Tibial nerve (tissue), 4 donors: ENCODE measurements around the gene KRTAP5-1. TPM values are rescaled to one million over a fixed set of nuclear protein-coding genes. Genes with fewer than 3 reads are reported as not detected.

Experiments used
- DNase-seq, 2 donors: peaks; one replicate each; pipeline ENCODE4 v3.0.0-alpha.2; 2019; ENCODE audit warnings: low spot score in 2 of 2
- H3K27ac ChIP-seq, 4 donors: fragments of 200-600 bp; sonication (generic) in 3 of 4; one replicate each; pipeline ENCODE4 v1.5.1; 2017 to 2019; ENCODE audit warnings: mild to moderate bottlenecking in 1 of 4
- H3K27me3 ChIP-seq, 2 donors: fragments of 200-600 bp; sonication (generic) in 1 of 2; one replicate each; pipeline versions ENCODE4 v1.5.1 to v1.6.0; 2017 to 2019
- H3K36me3 ChIP-seq, 3 donors: fragments of 200-600 bp; sonication (generic); one replicate each; pipeline ENCODE4 v1.5.1; 2018 to 2019
- H3K4me1 ChIP-seq, 4 donors: fragments of 200-600 bp; sonication (generic) in 3 of 4; one replicate each; pipeline ENCODE4 v1.5.1; 2017 to 2019
- H3K4me3 ChIP-seq, 4 donors: fragments of 200-600 bp; sonication (generic) in 3 of 4; one replicate each; pipeline ENCODE4 v1.5.1; 2017 to 2019; ENCODE audit warnings: mild to moderate bottlenecking in 1 of 4, moderate library complexity in 1 of 4
- H3K9me3 ChIP-seq, 4 donors: fragments of 200-600 bp; sonication (generic) in 3 of 4; one replicate each; pipeline ENCODE4 v1.5.1; 2017 to 2019
- CTCF ChIP-seq, 5 experiments: fragments of 200-600 bp in 3 of 5; fragments of 450-650 bp in 2 of 5; sonication (generic) in 3 of 5; IDR thresholded peaks; one replicate each; pipeline ENCODE4 v1.5.1; 2016 to 2019; ENCODE audit warnings: antibody characterized with exemption in 5 of 5, mild to moderate bottlenecking in 3 of 5, moderate library complexity in 2 of 5
- EP300 ChIP-seq, 2 donors: sonication (generic); formaldehyde crosslinking; IDR thresholded peaks; one replicate each; pipeline ENCODE4 v1.6.1; 2017; ENCODE audit warnings: antibody characterized with exemption in 2 of 2, mild to moderate bottlenecking in 1 of 2
- POLR2A ChIP-seq, 2 donors: fragments of 450-650 bp; IDR thresholded peaks; one replicate each; pipeline ENCODE4 v1.6.1; 2017; ENCODE audit warnings: antibody characterized with exemption in 2 of 2, mild to moderate bottlenecking in 2 of 2, moderate library complexity in 2 of 2
- WGBS, 2 donors: methylation state at CpG; one replicate each; pipeline ENCODE4 v1.1.5; 2018; 5-methylcytosine and 5-hydroxymethylcytosine counted together
- total RNA-seq, 4 donors: library from RNA; depleted of rRNA; stranded (reverse); fragments of >200 nt; gene quantifications; one replicate each; pipeline ENCODE4 v1.1.0, GENCODE V29; 2016

The KRTAP5-1 gene
- total RNA-seq, 4 donors from 2014 or later, result not detected

- TF ChIP-seq CTCF (IDR thresholded peaks at IDR 0.05) (peak; percentile 72 to 93 (median 89)), EP300 (IDR thresholded peaks at IDR 0.05) (no peak), POLR2A (IDR thresholded peaks at IDR 0.05) (no peak)
- no peaks in the 10 kb centered on the region for H3K9me3 ChIP-seq
- H3K36me3 ChIP-seq, result no peaks in the 10 kb centered on the region
- peaks cover 0 to 39% (median 28%) of the 10 kb centered on the region in 4 donors for H3K4me1 ChIP-seq
- peak overlapping the region in 3 of 4 donors; percentile 23 to 82 (median 53) for H3K27ac ChIP-seq
- WGBS, 2 donors, result 2 to 4% methylated on average over 8 to 31 of the region's 106 CpGs
- peaks cover 0 to 40% of the 10 kb centered on the region in 2 donors for H3K27me3 ChIP-seq
- peak overlapping the region in 3 of 4 donors; percentile 26 to 45 (median 41) for H3K4me3 ChIP-seq
- no peak for DNase-seq
Observed at GRCh38 chr11:1546536-1547466, 38.3 kb downstream of the KRTAP5-1 start.

- Histone ChIP-seq H3K4me1 (peaks cover 0 to 44% (median 31%) of the 10 kb centered on the region in 4 donors), H3K9me3 (no peaks in the 10 kb centered on the region), H3K36me3 (no peaks in the 10 kb centered on the region), H3K27ac (peak overlapping the region in 1 of 4 donors; percentile 82), H3K27me3 (peaks cover 0 to 40% of the 10 kb centered on the region in 2 donors), H3K4me3 (no peak overlapping the region)
- TF ChIP-seq POLR2A (IDR thresholded peaks at IDR 0.05), result no peak
- TF ChIP-seq EP300 (IDR thresholded peaks at IDR 0.05), result no peak
- no peak for TF ChIP-seq CTCF (IDR thresholded peaks at IDR 0.05)
- 20 to 25% methylated on average over 17 to 18 of the region's 18 CpGs for WGBS, 2 donors
- DNase-seq, result no peak
Observed at GRCh38 chr11:1546077-1546535, 39.0 kb downstream of the KRTAP5-1 start.

GRCh38 chr11:1545432-1545831, 39.7 kb downstream of the KRTAP5-1 start:
- TF ChIP-seq POLR2A (IDR thresholded peaks at IDR 0.05) (no peak), CTCF (IDR thresholded peaks at IDR 0.05) (no peak), EP300 (IDR thresholded peaks at IDR 0.05) (no peak)
- H3K27me3 ChIP-seq, result peaks cover 0 to 40% of the 10 kb centered on the region in 2 donors

GRCh38 chr11:1544536-1544935, 40.5 kb downstream of the KRTAP5-1 start:
- DNase-seq, result no peak
- H3K9me3 ChIP-seq, result no peaks in the 10 kb centered on the region
- H3K4me1 ChIP-seq, result peaks cover 0 to 49% (median 33%) of the 10 kb centered on the region in 4 donors
- H3K36me3 ChIP-seq, result no peaks in the 10 kb centered on the region
- H3K27me3 ChIP-seq, result peaks cover 0 to 40% of the 10 kb centered on the region in 2 donors
- TF ChIP-seq EP300 (IDR thresholded peaks at IDR 0.05) (no peak), CTCF (IDR thresholded peaks at IDR 0.05) (no peak), POLR2A (IDR thresholded peaks at IDR 0.05) (no peak)
- 77 to 82% methylated on average over 5 to 6 of the region's 6 CpGs for WGBS, 2 donors
- H3K27ac ChIP-seq, result peak overlapping the region in 1 of 4 donors; percentile 22
- no peak overlapping the region for H3K4me3 ChIP-seq

More at GRCh38 chr11:1545432-1545831, 39.7 kb downstream of the KRTAP5-1 start:
- Histone ChIP-seq H3K4me1 (peaks cover 0 to 49% (median 33%) of the 10 kb centered on the region in 4 donors), H3K27ac (no peak overlapping the region), H3K36me3 (no peaks in the 10 kb centered on the region), H3K4me3 (no peak overlapping the region), H3K9me3 (no peaks in the 10 kb centered on the region)
- WGBS, 2 donors, result 81 to 85% methylated on average over 5 of the region's 5 CpGs
- DNase-seq, result no peak
